ENCODE measurements around the gene GALNTL6.

- TF ChIP-seq CTCF (IDR thresholded peaks at IDR 0.05; ENCODE audit: poor library complexity, severe bottlenecking), result no peak
- TF ChIP-seq REST (IDR thresholded peaks at IDR 0.05; ENCODE audit: borderline replicate concordance), result no peak
- TF ChIP-seq POLR2AphosphoS5 (IDR thresholded peaks at IDR 0.05), result no peak
These were observed 701.6 kb downstream of the GALNTL6 start for GRCh38 chr4:172514801-172515200.
